ENCODE measurements around the gene RANGRF.

RANGRF gene

GRCh38 chr17:8315764-8316217 is 27.3 kb downstream of the RANGRF start:
- DNase-seq = no peak

- DNase-seq = no peak
These were observed 29.8 kb downstream of the RANGRF start for GRCh38 chr17:8318010-8318935.

GRCh38 chr17:8320262-8320661 is 31.8 kb downstream of the RANGRF start:
- DNase-seq = no peak

GRCh38 chr17:8320990-8321389 is 32.5 kb downstream of the RANGRF start:
- no peak for DNase-seq

GRCh38 chr17:8322061-8322460 is 33.6 kb downstream of the RANGRF start:
- no peak for DNase-seq

- no peak for DNase-seq
These were observed 35.7 kb downstream of the RANGRF start for GRCh38 chr17:8324132-8324531.

- DNase-seq = no peak
These were observed 36.5 kb downstream of the RANGRF start for GRCh38 chr17:8324923-8325322.

- no peak for DNase-seq
These were observed 38.2 kb downstream of the RANGRF start for GRCh38 chr17:8326511-8327302.

- DNase-seq = no peak
These were observed 38.8 kb downstream of the RANGRF start for GRCh38 chr17:8327303-8327649.

- DNase-seq = no peak
These were observed 43.7 kb downstream of the RANGRF start for GRCh38 chr17:8332128-8332527.

- no peak for DNase-seq
These were observed 44.2 kb downstream of the RANGRF start for GRCh38 chr17:8332688-8333087.

GRCh38 chr17:8333281-8333680 is 44.8 kb downstream of the RANGRF start:
- no peak for DNase-seq

- DNase-seq = no peak
These were observed 49.6 kb downstream of the RANGRF start for GRCh38 chr17:8337802-8338752.

- DNase-seq = no peak
These were observed 50.3 kb downstream of the RANGRF start for GRCh38 chr17:8338753-8339140.

GRCh38 chr17:8339540-8339939 is 51.1 kb downstream of the RANGRF start, which contains the start of gene ODF4:
Gene ODF4, plus strand, starts transcription at chr17:8339840. Its CDS starts 212 bp downstream, at chr17:8340052.
- DNase-seq = no peak

Data from NCI-H524 treated with DMSO at 0.1 percent for 48 hours (cell line).